ENCODE measurements around the gene B3GNT3. TPM values are rescaled to one million over a fixed set of nuclear protein-coding genes. Genes with fewer than 3 reads are reported as not detected.

B3GNT3 gene
- total RNA-seq, 2 donors from 2014 or later, result 2.0 to 6.0 TPM

- Histone ChIP-seq H3K36me3 (replicated peaks in 1 of 2; ENCODE audit: insufficient read depth in 1 of 2, low read depth in 2 of 2) (no peaks in the 10 kb centered on the region), H3K27ac (no peak overlapping the region), H3K4me1 (peaks cover 16% of the 10 kb centered on the region), H3K4me3 (no peak overlapping the region), H3K9me3 (no peaks in the 10 kb centered on the region), H3K27me3 (peaks cover 0 to 4% of the 10 kb centered on the region in 2 donors)
- intact Hi-C loops (cut with DNase I), result no loop called here
- peak; percentile 10 for ATAC-seq
- peak in 3 of 4 donors; percentile 15 to 40 (median 34) for DNase-seq
- TF ChIP-seq POLR2A (IDR thresholded peaks at IDR 0.05) (no peak), CTCF (IDR thresholded peaks at IDR 0.05) (no peak)
- WGBS, 2 donors, result 10 to 18% methylated on average over 6 to 28 of the region's 29 CpGs
Measured at GRCh38 chr19:17829855-17830566, 35.1 kb downstream of the B3GNT3 start.

GRCh38 chr19:17830567-17831418, 35.9 kb downstream of the B3GNT3 start:
- intact Hi-C loops (cut with DNase I), result no loop called here
- Histone ChIP-seq H3K36me3 (replicated peaks in 1 of 2; ENCODE audit: insufficient read depth in 1 of 2, low read depth in 2 of 2) (no peaks in the 10 kb centered on the region), H3K27me3 (peaks cover 0 to 8% of the 10 kb centered on the region in 2 donors), H3K4me1 (peaks cover 16% of the 10 kb centered on the region), H3K9me3 (no peaks in the 10 kb centered on the region), H3K4me3 (no peak overlapping the region), H3K27ac (no peak overlapping the region)
- TF ChIP-seq POLR2A (IDR thresholded peaks at IDR 0.05) (no peak), CTCF (IDR thresholded peaks at IDR 0.05) (no peak)
- peak; percentile 70 for ATAC-seq
- peak; percentile 68 to 88 (median 79) for DNase-seq
- WGBS, 2 donors, result 4 to 16% methylated on average over 25 to 42 of the region's 50 CpGs

- DNase-seq (no peak), ATAC-seq (no peak)
- no peaks in the 10 kb centered on the region for H3K36me3 ChIP-seq (replicated peaks in 1 of 2; ENCODE audit: insufficient read depth in 1 of 2, low read depth in 2 of 2)
- intact Hi-C loops (cut with DNase I), result no loop called here
- no peak overlapping the region for H3K27ac ChIP-seq
- peaks cover 16% of the 10 kb centered on the region for H3K4me1 ChIP-seq
- peaks cover 0 to 8% of the 10 kb centered on the region in 2 donors for H3K27me3 ChIP-seq
- H3K4me3 ChIP-seq, result no peak overlapping the region
- no peak for TF ChIP-seq CTCF (IDR thresholded peaks at IDR 0.05)
- no peak for TF ChIP-seq POLR2A (IDR thresholded peaks at IDR 0.05)
- H3K9me3 ChIP-seq, result no peaks in the 10 kb centered on the region
- WGBS, 2 donors, result 31 to 34% methylated on average over 5 to 25 of the region's 25 CpGs
Measured at GRCh38 chr19:17831419-17831888, 36.5 kb downstream of the B3GNT3 start.

- H3K27ac ChIP-seq, result no peak overlapping the region
- peaks cover 16% of the 10 kb centered on the region for H3K4me1 ChIP-seq
- DNase-seq, result no peak
- H3K9me3 ChIP-seq, result no peaks in the 10 kb centered on the region
- TF ChIP-seq POLR2A (IDR thresholded peaks at IDR 0.05), result no peak
- no peak for TF ChIP-seq CTCF (IDR thresholded peaks at IDR 0.05)
- WGBS, 2 donors, result 83 to 84% methylated on average over 8 to 16 of the region's 17 CpGs
- peaks cover 0 to 8% of the 10 kb centered on the region in 2 donors for H3K27me3 ChIP-seq
- intact Hi-C loops (cut with DNase I), result no loop called here
- no peak for ATAC-seq
- no peaks in the 10 kb centered on the region for H3K36me3 ChIP-seq (replicated peaks in 1 of 2; ENCODE audit: insufficient read depth in 1 of 2, low read depth in 2 of 2)
- H3K4me3 ChIP-seq, result no peak overlapping the region
Measured at GRCh38 chr19:17832443-17833208, 37.7 kb downstream of the B3GNT3 start.
